Cardiac fibroblast (primary cell): ENCODE data around the gene PEAK1.
"Not testable (repeated sequence)": the region's sequence is repeated elsewhere in the genome, so short reads cannot be mapped to it uniquely, and the experiment has no call there.

ENCODE experiments used
- DNase-seq, 2 donors: peaks; one replicate each; pipeline versions ENCODE4 v3.0.0 to v3.0.0-alpha.2; 2010; ENCODE audit warnings: low read depth in 2 of 2
- H3K4me3 ChIP-seq, 2 donors: replicated peaks in 1 of 2; 1 replicate in 1 of 2; 2 replicates in 1 of 2; pipeline ENCODE4 v1.5.1; 2011; ENCODE audit warnings: low read depth in 2 of 2, low read length in 2 of 2, mild to moderate bottlenecking in 2 of 2, moderate library complexity in 1 of 2
- TF ChIP-seq, protein P1 (sequence below): IDR thresholded peaks from one replicate; pipeline ENCODE4 v1.5.1; 2011; ENCODE audit warnings: low read depth, mild to moderate bottlenecking, low read length, inconsistent platforms

The PEAK1 gene

DNA sequence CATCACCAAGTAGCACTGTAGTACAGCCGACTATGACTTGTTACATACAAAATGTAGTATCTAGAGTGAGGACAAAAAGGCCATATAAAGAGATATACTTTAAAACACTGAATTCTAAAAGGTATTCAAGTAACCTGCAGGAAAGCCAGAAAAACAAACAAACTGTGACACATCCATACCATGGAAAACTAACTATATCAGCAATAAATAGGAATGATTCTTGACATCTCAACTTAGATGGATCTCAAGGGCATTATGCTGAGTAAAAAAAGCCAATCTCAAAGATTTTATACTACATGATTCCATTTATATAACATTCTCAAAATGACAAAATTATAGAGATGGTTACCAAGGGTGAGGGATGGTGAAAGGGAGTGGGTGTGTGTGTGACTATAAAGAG, 143.0 kb downstream of the PEAK1 start:
- no peak overlapping the region for H3K4me3 ChIP-seq
- TF ChIP-seq, protein P1, sequence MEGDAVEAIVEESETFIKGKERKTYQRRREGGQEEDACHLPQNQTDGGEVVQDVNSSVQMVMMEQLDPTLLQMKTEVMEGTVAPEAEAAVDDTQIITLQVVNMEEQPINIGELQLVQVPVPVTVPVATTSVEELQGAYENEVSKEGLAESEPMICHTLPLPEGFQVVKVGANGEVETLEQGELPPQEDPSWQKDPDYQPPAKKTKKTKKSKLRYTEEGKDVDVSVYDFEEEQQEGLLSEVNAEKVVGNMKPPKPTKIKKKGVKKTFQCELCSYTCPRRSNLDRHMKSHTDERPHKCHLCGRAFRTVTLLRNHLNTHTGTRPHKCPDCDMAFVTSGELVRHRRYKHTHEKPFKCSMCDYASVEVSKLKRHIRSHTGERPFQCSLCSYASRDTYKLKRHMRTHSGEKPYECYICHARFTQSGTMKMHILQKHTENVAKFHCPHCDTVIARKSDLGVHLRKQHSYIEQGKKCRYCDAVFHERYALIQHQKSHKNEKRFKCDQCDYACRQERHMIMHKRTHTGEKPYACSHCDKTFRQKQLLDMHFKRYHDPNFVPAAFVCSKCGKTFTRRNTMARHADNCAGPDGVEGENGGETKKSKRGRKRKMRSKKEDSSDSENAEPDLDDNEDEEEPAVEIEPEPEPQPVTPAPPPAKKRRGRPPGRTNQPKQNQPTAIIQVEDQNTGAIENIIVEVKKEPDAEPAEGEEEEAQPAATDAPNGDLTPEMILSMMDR = no peak
- DNase-seq = no peak

DNA sequence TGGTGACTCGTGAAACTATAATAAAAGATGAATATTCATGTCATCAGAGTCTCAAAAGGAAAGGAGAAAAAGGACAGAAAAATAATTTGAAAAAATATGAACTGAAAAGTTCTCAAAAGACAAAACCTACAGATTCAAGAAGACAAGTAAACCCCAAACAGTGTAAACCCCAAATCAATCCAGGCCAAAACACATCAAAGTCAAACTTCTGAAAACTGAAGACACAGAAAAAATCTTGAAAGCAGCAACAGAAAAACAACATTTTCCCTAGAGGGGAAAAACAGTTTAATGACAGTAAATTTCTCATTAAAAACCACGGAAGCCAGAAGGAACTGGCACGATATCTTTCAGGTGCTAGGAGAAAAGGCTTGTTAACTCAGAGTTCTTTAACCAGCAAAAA, 143.8 kb downstream of the PEAK1 start:
- TF ChIP-seq, protein P1 = no peak
- DNase-seq = no peak

DNA sequence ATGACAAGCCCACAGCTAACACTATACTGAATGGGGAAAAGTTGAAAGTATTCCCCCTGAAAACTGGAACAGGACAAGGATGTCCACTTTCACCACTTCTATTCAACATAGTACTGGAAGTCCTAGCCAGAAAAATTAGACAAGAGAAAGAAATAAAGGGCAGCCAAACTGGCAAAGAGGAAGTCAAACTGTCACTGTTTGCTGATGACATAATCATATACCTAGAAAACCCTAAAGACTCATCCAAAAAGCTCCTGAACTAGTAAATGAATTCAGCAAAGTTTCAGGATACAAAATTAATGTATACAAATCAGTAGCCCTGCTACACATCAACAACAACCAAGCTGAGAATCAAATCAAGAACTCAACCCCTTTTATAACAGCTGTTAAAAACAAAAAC, 146.8 kb downstream of the PEAK1 start:
- not testable (repeated sequence) for H3K4me3 ChIP-seq, DNase-seq

More for the DNA sequence above, 143.8 kb downstream of the PEAK1 start:
- H3K4me3 ChIP-seq = no peak overlapping the region

DNA sequence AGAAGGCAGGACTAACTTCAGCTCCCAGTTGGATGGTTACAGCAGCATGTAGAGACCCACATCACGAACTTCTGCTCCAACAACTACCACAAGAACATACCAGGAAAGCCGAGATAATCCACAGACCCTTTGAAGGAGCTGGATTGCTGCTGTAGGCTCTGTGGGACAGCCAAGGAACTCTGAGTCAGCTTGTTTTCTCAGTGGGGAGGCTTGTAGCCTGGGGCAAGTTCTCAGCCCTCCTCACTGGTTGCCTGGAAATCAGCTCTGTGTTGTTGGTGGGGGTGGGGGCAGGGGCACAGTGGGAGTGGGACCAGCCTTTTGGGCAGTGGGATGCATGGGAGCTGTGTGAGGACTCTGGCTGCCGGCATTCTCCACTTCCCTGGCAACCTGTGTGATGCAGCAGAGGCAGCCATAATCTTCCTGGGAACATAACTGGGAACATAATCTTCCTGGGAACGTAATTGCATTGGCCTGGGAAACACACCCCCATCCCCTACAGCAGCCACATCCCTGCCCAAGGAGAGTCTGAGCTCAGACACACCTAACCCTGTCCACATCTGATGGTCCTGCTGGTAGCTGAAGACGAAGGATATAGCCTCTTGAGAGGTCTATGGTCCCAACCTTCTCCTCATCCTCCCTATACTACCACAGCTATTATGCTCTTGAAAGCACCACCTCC, 153.1 kb downstream of the PEAK1 start:
- DNase-seq = peak; percentile 31 to 70

DNA sequence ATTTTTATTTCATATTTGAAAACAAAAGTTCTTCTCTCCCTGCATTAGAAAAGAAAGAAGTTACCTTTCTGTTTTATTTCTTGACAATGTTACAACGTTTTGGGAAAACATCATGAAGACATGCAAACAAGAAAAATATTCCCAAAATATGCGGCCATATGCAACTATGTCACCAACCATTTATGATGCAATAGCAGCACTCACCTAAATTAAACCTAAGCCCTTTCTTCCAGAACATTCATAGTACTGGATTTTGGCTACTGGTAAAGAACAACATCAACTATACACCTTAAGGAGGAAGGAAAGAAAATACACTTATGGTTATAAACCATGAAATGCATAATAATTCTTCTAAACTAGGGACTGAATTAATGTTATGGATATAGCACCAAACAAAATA, 164.5 kb downstream of the PEAK1 start:
- H3K4me3 ChIP-seq = no peak overlapping the region
- TF ChIP-seq, protein P1 = no peak
- DNase-seq = no peak

More for the DNA sequence above, 153.1 kb downstream of the PEAK1 start:
- H3K4me3 ChIP-seq = no peak overlapping the region
- TF ChIP-seq, protein P1 = no peak

DNA sequence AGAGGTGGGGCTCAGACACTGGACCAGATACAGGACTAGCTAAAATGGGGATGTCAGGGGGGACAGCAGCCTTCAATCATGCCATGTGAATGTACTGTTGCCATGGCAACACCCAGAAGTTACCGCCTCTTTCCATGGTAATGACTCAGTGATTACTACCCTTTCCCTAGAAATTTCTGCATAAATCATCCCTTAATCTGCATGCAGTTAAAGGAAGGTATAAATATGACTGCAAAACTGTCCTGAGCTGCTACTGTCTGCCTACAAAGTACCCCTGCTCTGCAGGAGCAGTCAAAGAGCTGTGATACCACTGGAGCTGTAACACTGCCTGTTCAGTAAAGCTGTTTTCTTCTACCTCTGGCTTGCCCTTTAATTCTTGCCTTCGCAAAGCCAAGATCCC, 168.2 kb downstream of the PEAK1 start:
- TF ChIP-seq, protein P1 = no peak
- no peak overlapping the region for H3K4me3 ChIP-seq
- DNase-seq = peak; percentile 7 to 52

DNA sequence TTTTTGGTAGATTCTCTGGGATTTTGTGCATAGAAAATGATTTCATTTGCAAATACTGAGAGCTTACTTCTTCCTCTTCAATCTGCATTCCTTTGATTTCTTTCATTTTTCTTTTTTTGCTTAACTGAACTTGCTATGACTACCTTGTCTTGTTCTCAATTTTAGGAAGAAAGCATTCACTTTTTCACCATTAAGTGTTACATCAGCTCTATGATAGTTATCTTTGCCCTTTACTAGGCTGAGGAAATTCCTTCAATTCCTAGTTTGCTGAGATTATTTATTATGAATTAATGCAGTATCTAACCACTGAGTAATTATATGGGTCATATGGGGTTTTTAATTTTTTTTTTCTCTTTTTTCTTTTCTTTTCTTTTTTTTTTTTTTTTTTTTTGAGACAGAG, 172.8 kb downstream of the PEAK1 start:
- DNase-seq = no peak
- TF ChIP-seq, protein P1 = no peak
- no peak overlapping the region for H3K4me3 ChIP-seq
